Measurements from ENCODE around the gene PLOD2. TPM values are rescaled to one million over a fixed set of nuclear protein-coding genes. Genes with fewer than 3 reads are reported as not detected.
A peak's percentile ranks its signal among the peaks of the same experiment; 100 is the strongest.

Gene PLOD2
- total RNA-seq, 2 experiments from 2014 or later: 0.40 TPM; not detected in 1

- peaks cover 10% of the 10 kb centered on the region for H3K4me1 Mint-ChIP-seq (ENCODE audit: low read depth)
- H3K27ac Mint-ChIP-seq: no peak overlapping the region
- no peak for DNase-seq
- ATAC-seq: no peak
- H3K36me3 Mint-ChIP-seq (ENCODE audit: low read depth): no peaks in the 10 kb centered on the region
- no peak overlapping the region for H3K4me3 Mint-ChIP-seq
- ChIA-PET CTCF (no interaction called here), POLR2A (no interaction called here)
- H3K9me3 Mint-ChIP-seq (ENCODE audit: insufficient read depth): no peaks in the 10 kb centered on the region
- peaks cover 28% of the 10 kb centered on the region for H3K27me3 Mint-ChIP-seq (ENCODE audit: low read depth)
Measured at GRCh38 chr3:146164971-146165769, 4.2 kb upstream of the PLOD2 start.

- peaks cover 31% of the 10 kb centered on the region for H3K27me3 Mint-ChIP-seq (ENCODE audit: low read depth)
- H3K27ac Mint-ChIP-seq: no peak overlapping the region
- H3K36me3 Mint-ChIP-seq (ENCODE audit: low read depth): no peaks in the 10 kb centered on the region
- ChIA-PET POLR2A (no interaction called here), CTCF (interaction anchor here (1.3 kb wide), 1 partner anchor 25 kb away, joined by 3 read pairs; no protein-coding TSS in a partner anchor)
- H3K4me1 Mint-ChIP-seq (ENCODE audit: low read depth): peaks cover 15% of the 10 kb centered on the region
- no peak for DNase-seq
- H3K9me3 Mint-ChIP-seq (ENCODE audit: insufficient read depth): no peaks in the 10 kb centered on the region
- no peak overlapping the region for H3K4me3 Mint-ChIP-seq
- no peak for ATAC-seq
Measured at GRCh38 chr3:146164506-146164905, 3.5 kb upstream of the PLOD2 start.

- Mint-ChIP-seq H3K36me3 (ENCODE audit: low read depth) (no peaks in the 10 kb centered on the region), H3K27me3 (ENCODE audit: low read depth) (peaks cover 32% of the 10 kb centered on the region), H3K4me1 (ENCODE audit: low read depth) (peaks cover 15% of the 10 kb centered on the region), H3K4me3 (no peak overlapping the region), H3K9me3 (ENCODE audit: insufficient read depth) (no peaks in the 10 kb centered on the region), H3K27ac (no peak overlapping the region)
- DNase-seq (no peak), ATAC-seq (no peak)
- POLR2A ChIA-PET: no interaction called here
- CTCF ChIA-PET: interaction anchor here (1.3 kb wide), 1 partner anchor 26 kb away, joined by 3 read pairs; no protein-coding TSS in a partner anchor
Measured at GRCh38 chr3:146164071-146164470, 3.1 kb upstream of the PLOD2 start.

- ATAC-seq (no peak), DNase-seq (no peak)
- Mint-ChIP-seq H3K4me1 (ENCODE audit: low read depth) (peaks cover 15% of the 10 kb centered on the region), H3K27me3 (ENCODE audit: low read depth) (peaks cover 37% of the 10 kb centered on the region), H3K27ac (no peak overlapping the region), H3K36me3 (ENCODE audit: low read depth) (no peaks in the 10 kb centered on the region), H3K4me3 (no peak overlapping the region), H3K9me3 (ENCODE audit: insufficient read depth) (no peaks in the 10 kb centered on the region)
- CTCF ChIA-PET: interaction anchor here (1.3 kb wide), 1 partner anchor 26 kb away, joined by 3 read pairs; no protein-coding TSS in a partner anchor
- POLR2A ChIA-PET: no interaction called here
Measured at GRCh38 chr3:146163584-146163983, 2.6 kb upstream of the PLOD2 start.

- DNase-seq (no peak), ATAC-seq (no peak)
- Mint-ChIP-seq H3K36me3 (ENCODE audit: low read depth) (no peaks in the 10 kb centered on the region), H3K27ac (no peak overlapping the region), H3K4me3 (no peak overlapping the region), H3K4me1 (ENCODE audit: low read depth) (peaks cover 15% of the 10 kb centered on the region), H3K9me3 (ENCODE audit: insufficient read depth) (no peaks in the 10 kb centered on the region), H3K27me3 (ENCODE audit: low read depth) (peaks cover 42% of the 10 kb centered on the region)
- ChIA-PET POLR2A (no interaction called here), CTCF (no interaction called here)
Measured at GRCh38 chr3:146162561-146162960, 1.6 kb upstream of the PLOD2 start.

GRCh38 chr3:146161663-146162002 is 649 bp upstream of the PLOD2 start:
- H3K9me3 Mint-ChIP-seq (ENCODE audit: insufficient read depth): no peaks in the 10 kb centered on the region
- H3K27me3 Mint-ChIP-seq (ENCODE audit: low read depth): peaks cover 44% of the 10 kb centered on the region
- H3K4me3 Mint-ChIP-seq: peak overlapping the region; percentile 39
- ATAC-seq (no peak), DNase-seq (no peak)
- H3K4me1 Mint-ChIP-seq (ENCODE audit: low read depth): peaks cover 15% of the 10 kb centered on the region
- no peaks in the 10 kb centered on the region for H3K36me3 Mint-ChIP-seq (ENCODE audit: low read depth)
- no peak overlapping the region for H3K27ac Mint-ChIP-seq
- ChIA-PET CTCF (no interaction called here), POLR2A (no interaction called here)

GRCh38 chr3:146160321-146160963 is 542 bp downstream of the PLOD2 start:
- Mint-ChIP-seq H3K27ac (no peak overlapping the region), H3K36me3 (ENCODE audit: low read depth) (no peaks in the 10 kb centered on the region), H3K27me3 (ENCODE audit: low read depth) (peaks cover 48% of the 10 kb centered on the region), H3K4me1 (ENCODE audit: low read depth) (peaks cover 15% of the 10 kb centered on the region), H3K4me3 (peak overlapping the region; percentile 61), H3K9me3 (ENCODE audit: insufficient read depth) (no peaks in the 10 kb centered on the region)
- ATAC-seq: peak; percentile 48
- DNase-seq: peak; percentile 28
- ChIA-PET POLR2A (no interaction called here), CTCF (no interaction called here)

GRCh38 chr3:146159616-146160320 is 1.2 kb downstream of the PLOD2 start:
- DNase-seq (no peak), ATAC-seq (no peak)
- Mint-ChIP-seq H3K27me3 (ENCODE audit: low read depth) (peaks cover 48% of the 10 kb centered on the region), H3K4me3 (no peak overlapping the region), H3K4me1 (ENCODE audit: low read depth) (peaks cover 15% of the 10 kb centered on the region), H3K36me3 (ENCODE audit: low read depth) (no peaks in the 10 kb centered on the region), H3K27ac (no peak overlapping the region), H3K9me3 (ENCODE audit: insufficient read depth) (no peaks in the 10 kb centered on the region)
- POLR2A ChIA-PET: no interaction called here
- CTCF ChIA-PET: no interaction called here

- CTCF ChIA-PET: no interaction called here
Measured at GRCh38 chr3:146159037-146159436, 1.9 kb downstream of the PLOD2 start.

GRCh38 chr3:146157325-146158060 is 3.5 kb downstream of the PLOD2 start:
- POLR2A ChIA-PET: interaction anchor here (0.6 kb wide), 1 partner anchor 162 kb away, joined by 3 read pairs; no protein-coding TSS in a partner anchor
- Mint-ChIP-seq H3K4me3 (no peak overlapping the region), H3K36me3 (ENCODE audit: low read depth) (no peaks in the 10 kb centered on the region), H3K27ac (no peak overlapping the region), H3K4me1 (ENCODE audit: low read depth) (peaks cover 15% of the 10 kb centered on the region), H3K9me3 (ENCODE audit: insufficient read depth) (no peaks in the 10 kb centered on the region), H3K27me3 (ENCODE audit: low read depth) (peaks cover 39% of the 10 kb centered on the region)
- ATAC-seq (no peak), DNase-seq (no peak)
- CTCF ChIA-PET: no interaction called here

More at GRCh38 chr3:146159037-146159436, 1.9 kb downstream of the PLOD2 start:
- Mint-ChIP-seq H3K4me1 (ENCODE audit: low read depth) (peaks cover 15% of the 10 kb centered on the region), H3K27ac (no peak overlapping the region), H3K4me3 (no peak overlapping the region), H3K36me3 (ENCODE audit: low read depth) (no peaks in the 10 kb centered on the region), H3K27me3 (ENCODE audit: low read depth) (peaks cover 48% of the 10 kb centered on the region), H3K9me3 (ENCODE audit: insufficient read depth) (no peaks in the 10 kb centered on the region)
- DNase-seq (no peak), ATAC-seq (no peak)
- POLR2A ChIA-PET: no interaction called here

GRCh38 chr3:146156666-146157314 is 4.2 kb downstream of the PLOD2 start:
- no peaks in the 10 kb centered on the region for H3K36me3 Mint-ChIP-seq (ENCODE audit: low read depth)
- CTCF ChIA-PET: interaction anchor here (1.0 kb wide), 1 partner anchor 92 kb away, joined by 3 read pairs; no protein-coding TSS in a partner anchor
- no peak overlapping the region for H3K4me3 Mint-ChIP-seq
- POLR2A ChIA-PET: interaction anchor here (0.6 kb wide), 1 partner anchor 163 kb away, joined by 3 read pairs; no protein-coding TSS in a partner anchor
- no peak overlapping the region for H3K27ac Mint-ChIP-seq
- H3K4me1 Mint-ChIP-seq (ENCODE audit: low read depth): peaks cover 15% of the 10 kb centered on the region
- DNase-seq: no peak
- no peaks in the 10 kb centered on the region for H3K9me3 Mint-ChIP-seq (ENCODE audit: insufficient read depth)
- ATAC-seq: no peak
- peaks cover 33% of the 10 kb centered on the region for H3K27me3 Mint-ChIP-seq (ENCODE audit: low read depth)

All from activated CD8-positive, alpha-beta T cell treated with anti-CD3 and anti-CD28 coated beads, Interleukin-2, amount 10 ng/mL, durations not matched to agents 7 days and 5 days (primary cell).